Measurements from ENCODE around the gene CYP2R1.

- no peak for TF ChIP-seq CTCF (IDR thresholded peaks at IDR 0.05; ENCODE audit: borderline replicate concordance, extremely low read depth, low read length, poor library complexity, severe bottlenecking)
- TF ChIP-seq EZH2 (IDR thresholded peaks at IDR 0.05; ENCODE audit: borderline replicate concordance, low read depth, low read length, severe bottlenecking), result no peak
These were observed 6.9 kb upstream of the CYP2R1 start for GRCh38 chr11:14898906-14899305.
